Aorta (tissue), 5 donors: ENCODE measurements around the gene HACL1. TPM values are rescaled to one million over a fixed set of nuclear protein-coding genes. Genes with fewer than 3 reads are reported as not detected.
A peak's percentile ranks its signal among the peaks of the same experiment; 100 is the strongest.

ENCODE experiments used
- ATAC-seq: fragments of 200-7000 bp; cut with Tn5 transposase; one replicate; pipeline ENCODE4 v1.9.1; 2022; ENCODE audit warnings: moderate library complexity; ENCODE audit not compliant: low FRiP score
- DNase-seq, 2 donors: peaks; one replicate each; pipeline ENCODE4 v3.0.0-alpha.2; 2020
- H3K27ac ChIP-seq, 2 donors: one replicate each; pipeline ENCODE4 v1.5.1; 2013; ENCODE audit warnings: low read length in 2 of 2, mild to moderate bottlenecking in 2 of 2, moderate library complexity in 2 of 2, control low read depth in 1 of 2, inconsistent platforms in 1 of 2, low read depth in 1 of 2
- H3K27me3 ChIP-seq, 2 donors: one replicate each; pipeline ENCODE4 v1.6.1; 2013; ENCODE audit warnings: control low read depth in 1 of 2, low read length in 1 of 2, mild to moderate bottlenecking in 1 of 2, moderate library complexity in 1 of 2; ENCODE audit not compliant: insufficient read depth in 2 of 2, control insufficient read depth in 1 of 2
- H3K36me3 ChIP-seq, 2 donors: one replicate each; pipeline ENCODE4 v1.6.1; 2013; ENCODE audit warnings: control low read depth in 1 of 2, low read length in 1 of 2, mild to moderate bottlenecking in 1 of 2; ENCODE audit not compliant: insufficient read depth in 2 of 2, control insufficient read depth in 1 of 2
- H3K4me1 ChIP-seq, 2 donors: one replicate each; pipeline ENCODE4 v1.6.1; 2013; ENCODE audit warnings: low read length in 2 of 2, control low read depth in 1 of 2, mild to moderate bottlenecking in 1 of 2, moderate library complexity in 1 of 2; ENCODE audit not compliant: insufficient read depth in 2 of 2, control insufficient read depth in 1 of 2
- H3K4me3 ChIP-seq, 2 donors: one replicate each; pipeline ENCODE4 v1.5.1; 2013; ENCODE audit warnings: low read length in 2 of 2, control low read depth in 1 of 2, mild to moderate bottlenecking in 1 of 2
- H3K9me3 ChIP-seq: one replicate; pipeline ENCODE4 v1.6.1; 2013; ENCODE audit warnings: mild to moderate bottlenecking, low read length; ENCODE audit not compliant: control insufficient read depth
- WGBS, 2 donors: extraction: QIAGEN DNeasy Blood & Tissue Kit; methylation state at CpG; one replicate each; pipeline ENCODE4 v1.1.7; 2013; 5-methylcytosine and 5-hydroxymethylcytosine counted together
- intact Hi-C, 2 donors: fragments of 100-400 bp; cut with DNase I; formaldehyde crosslinking; loops; one replicate each; pipeline versions ENCODE4 v1.14.2 to v1.15.0; 2022
- long read RNA-seq, 2 donors: library from polyadenylated mRNA; unstranded; transcript quantifications; one replicate each; pipeline ENCODE4 v2.0.0, GENCODE V29; 2020 to 2021
- polyA plus RNA-seq, 2 donors: library from polyadenylated mRNA; stranded (reverse); fragments of 200-250 nt; gene quantifications; one replicate each; pipeline ENCODE4 v1.2.3, GENCODE V29; 2013
- total RNA-seq, 2 donors: library from RNA; stranded (reverse); fragmentation: NEBNext Ultra II Directional; extraction: Animal tissue kit (Norgen Biotek cat#: 25700); gene quantifications; one replicate each; pipeline ENCODE4 v1.2.1, GENCODE V29; 2021
- donor health status: healthy with polysubstance abuse.
- donor health status: Bipolar disorder and iron deficiency.
- donor health status: DM: no; HTN: no; CAD: no.
- donor health status: DM: no; HTN: no; CAD: no.
- donor health status: DM: yes; HTN: yes; CAD: no.

Gene HACL1
- total RNA-seq (10 to 100 TPM; 20.6 to 27.1 TPM), polyA plus RNA-seq (10 to 100 TPM; 13.3 to 26.0 TPM)
- long read RNA-seq, donor 1, transcript HACL1-201 (17 exons, 2,266 nt) = major isoform, 51 of 72 reads
- long read RNA-seq, donor 1, partial matches to known transcripts = 3 of 72 reads
- long read RNA-seq, donor 1, other reads (novel, unspliced or antisense) = 16 of 72 reads
- long read RNA-seq, donor 2, partial matches to known transcripts = 1 of 7 reads
- long read RNA-seq, donor 2, other reads (novel, unspliced or antisense) = 4 of 7 reads

- Histone ChIP-seq H3K4me1 (peaks cover 5 to 6% of the 10 kb centered on the region in 2 donors), H3K27ac (peak within 1 kb of the TSS; percentile 50 to 80), H3K4me3 (peak within 1 kb of the TSS; percentile 72 to 84), H3K9me3 (no peaks in the 10 kb centered on the region), H3K27me3 (no peaks in the 10 kb centered on the region), H3K36me3 (peaks cover 0 to 6% of the 10 kb centered on the region in 2 donors)
- intact Hi-C loops = no loop called here
- 0% methylated on average over 58 to 61 of the region's 61 CpGs for WGBS, 2 donors
- peak; percentile 98 to 99 for DNase-seq
- ATAC-seq = peak; percentile 98
Measured at GRCh38 chr3:15601399-15602145, at the start of gene HACL1, which contains the start of gene BTD. TSS of gene HACL1 (minus strand) at chr3:15601569. CDS start at chr3:15601463, 106 bp downstream. TSS of gene BTD (plus strand) at chr3:15601745. CDS start at chr3:15635440, 33,695 bp downstream.

GRCh38 chr3:15649858-15650257 lies 48.5 kb upstream of the HACL1 start:
- H3K4me1 ChIP-seq = no peaks in the 10 kb centered on the region
- H3K36me3 ChIP-seq = no peaks in the 10 kb centered on the region
- no peak for DNase-seq
- ATAC-seq = no peak
- no peaks in the 10 kb centered on the region for H3K9me3 ChIP-seq
- no peaks in the 10 kb centered on the region for H3K27me3 ChIP-seq
- intact Hi-C loops = loop anchor here in 1 of 2 donors (5.0 kb wide), 1 partner anchor 157 kb away; no protein-coding TSS in a partner anchor
- 83 to 86% methylated on average over 5 of the region's 5 CpGs for WGBS, 2 donors
- no peak overlapping the region for H3K27ac ChIP-seq
- no peak overlapping the region for H3K4me3 ChIP-seq

- Histone ChIP-seq H3K36me3 (no peaks in the 10 kb centered on the region), H3K9me3 (no peaks in the 10 kb centered on the region), H3K27me3 (no peaks in the 10 kb centered on the region), H3K27ac (no peak overlapping the region), H3K4me1 (no peaks in the 10 kb centered on the region), H3K4me3 (no peak overlapping the region)
- no peak for DNase-seq
- intact Hi-C loops = loop anchor here in 1 of 2 donors (5.0 kb wide), 1 partner anchor 158 kb away; no protein-coding TSS in a partner anchor
- 94 to 97% methylated on average over 3 of the region's 3 CpGs for WGBS, 2 donors
- no peak for ATAC-seq
Measured at GRCh38 chr3:15649341-15649740, 48.0 kb upstream of the HACL1 start.

- Histone ChIP-seq H3K4me1 (no peaks in the 10 kb centered on the region), H3K27me3 (no peaks in the 10 kb centered on the region), H3K36me3 (no peaks in the 10 kb centered on the region), H3K27ac (peak overlapping the region in 1 of 2 donors; percentile 26), H3K9me3 (no peaks in the 10 kb centered on the region), H3K4me3 (no peak overlapping the region)
- peak; percentile 32 for ATAC-seq
- no peak for DNase-seq
- 46 to 51% methylated on average over 4 of the region's 4 CpGs for WGBS, 2 donors
- intact Hi-C loops = loop anchor here in 1 of 2 donors (5.0 kb wide), 1 partner anchor 160 kb away; no protein-coding TSS in a partner anchor
Measured at GRCh38 chr3:15647611-15648167, 46.3 kb upstream of the HACL1 start.

- WGBS, 2 donors = 35 to 52% methylated on average over 13 of the region's 13 CpGs
- ATAC-seq (peak; percentile 71), DNase-seq (peak; percentile 80 to 84)
- Histone ChIP-seq H3K4me3 (no peak overlapping the region), H3K9me3 (no peaks in the 10 kb centered on the region), H3K36me3 (no peaks in the 10 kb centered on the region), H3K4me1 (no peaks in the 10 kb centered on the region), H3K27ac (peak overlapping the region in 1 of 2 donors; percentile 31), H3K27me3 (no peaks in the 10 kb centered on the region)
- intact Hi-C loops = loop anchor here in 1 of 2 donors (5.0 kb wide), 1 partner anchor 160 kb away; no protein-coding TSS in a partner anchor
Measured at GRCh38 chr3:15646851-15647511, 45.6 kb upstream of the HACL1 start.

GRCh38 chr3:15645740-15646501 lies 44.6 kb upstream of the HACL1 start:
- ATAC-seq = peak; percentile 43
- 15 to 26% methylated on average over 18 of the region's 18 CpGs for WGBS, 2 donors
- H3K9me3 ChIP-seq = no peaks in the 10 kb centered on the region
- H3K4me1 ChIP-seq = no peaks in the 10 kb centered on the region
- DNase-seq = peak; percentile 73 to 91
- no peaks in the 10 kb centered on the region for H3K27me3 ChIP-seq
- H3K4me3 ChIP-seq = no peak overlapping the region
- intact Hi-C loops = loop anchor here in 1 of 2 donors (5.0 kb wide), 1 partner anchor 161 kb away; no protein-coding TSS in a partner anchor
- H3K27ac ChIP-seq = peak overlapping the region; percentile 7 to 58
- no peaks in the 10 kb centered on the region for H3K36me3 ChIP-seq

- Histone ChIP-seq H3K4me3 (no peak overlapping the region), H3K4me1 (no peaks in the 10 kb centered on the region), H3K27me3 (no peaks in the 10 kb centered on the region), H3K9me3 (no peaks in the 10 kb centered on the region), H3K36me3 (no peaks in the 10 kb centered on the region), H3K27ac (no peak overlapping the region)
- ATAC-seq = no peak
- WGBS, 2 donors = 97% methylated on average over 6 of the region's 6 CpGs
- no peak for DNase-seq
- intact Hi-C loops = loop anchor here in 1 of 2 donors (5.0 kb wide), 1 partner anchor 162 kb away; no protein-coding TSS in a partner anchor
Measured at GRCh38 chr3:15645246-15645645, 43.9 kb upstream of the HACL1 start.
